ENCODE measurements around the gene OTUB1.

DNA sequence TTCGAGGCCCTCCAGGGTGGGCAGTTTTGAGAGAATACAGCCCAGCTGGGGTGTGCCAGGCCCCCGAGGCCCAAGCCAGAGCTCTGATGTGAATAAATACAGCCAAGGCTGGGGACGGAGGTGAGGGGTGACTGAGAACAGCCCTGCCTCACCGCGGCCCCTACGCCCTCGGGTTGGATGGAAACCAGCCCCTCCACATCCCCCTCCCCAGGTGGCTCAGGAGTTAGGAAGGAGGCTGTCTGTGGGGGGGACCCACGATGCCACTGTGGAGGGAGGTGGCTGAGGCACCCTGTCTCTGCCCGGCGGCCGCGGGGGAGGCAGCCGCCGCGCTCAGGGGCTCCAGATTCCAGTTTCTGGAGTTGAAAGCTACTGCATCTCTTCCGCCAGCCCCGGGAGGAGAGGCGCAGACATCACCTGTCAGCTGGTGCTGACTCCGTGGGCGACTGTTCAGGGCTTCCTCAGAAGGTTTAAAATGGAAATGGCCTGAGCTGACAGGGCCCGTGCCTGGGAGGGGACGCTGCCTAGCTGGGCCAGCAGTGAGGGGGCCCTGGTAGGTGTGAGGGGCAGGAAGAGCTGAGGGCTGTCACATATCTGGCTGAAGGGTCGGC, 50.9 kb downstream of the OTUB1 start:
- TF ChIP-seq NFIC (IDR thresholded peaks at IDR 0.05; ENCODE audit: low read length) (no peak), PAF1 (CRISPR knock-in tag; IDR thresholded peaks at IDR 0.05) (no peak), NRL (CRISPR knock-in tag; IDR thresholded peaks at IDR 0.05; ENCODE audit: borderline replicate concordance) (no peak), SNRNP70 (IDR thresholded peaks at IDR 0.05; ENCODE audit: low read depth, low read length) (no peak), TP53 (CRISPR knock-in tag; conservative IDR thresholded peaks at IDR 0.05) (no peak), ZNF143 (CRISPR knock-in tag; IDR thresholded peaks at IDR 0.05) (no peak), SIN3A (IDR thresholded peaks at IDR 0.05; ENCODE audit: borderline replicate concordance, low read depth, low read length) (no peak)
- TF ChIP-seq, protein P1, sequence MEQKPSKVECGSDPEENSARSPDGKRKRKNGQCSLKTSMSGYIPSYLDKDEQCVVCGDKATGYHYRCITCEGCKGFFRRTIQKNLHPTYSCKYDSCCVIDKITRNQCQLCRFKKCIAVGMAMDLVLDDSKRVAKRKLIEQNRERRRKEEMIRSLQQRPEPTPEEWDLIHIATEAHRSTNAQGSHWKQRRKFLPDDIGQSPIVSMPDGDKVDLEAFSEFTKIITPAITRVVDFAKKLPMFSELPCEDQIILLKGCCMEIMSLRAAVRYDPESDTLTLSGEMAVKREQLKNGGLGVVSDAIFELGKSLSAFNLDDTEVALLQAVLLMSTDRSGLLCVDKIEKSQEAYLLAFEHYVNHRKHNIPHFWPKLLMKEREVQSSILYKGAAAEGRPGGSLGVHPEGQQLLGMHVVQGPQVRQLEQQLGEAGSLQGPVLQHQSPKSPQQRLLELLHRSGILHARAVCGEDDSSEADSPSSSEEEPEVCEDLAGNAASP (CRISPR knock-in tag; IDR thresholded peaks at IDR 0.05; ENCODE audit: borderline replicate concordance) = no peak
- TF ChIP-seq, protein P2, sequence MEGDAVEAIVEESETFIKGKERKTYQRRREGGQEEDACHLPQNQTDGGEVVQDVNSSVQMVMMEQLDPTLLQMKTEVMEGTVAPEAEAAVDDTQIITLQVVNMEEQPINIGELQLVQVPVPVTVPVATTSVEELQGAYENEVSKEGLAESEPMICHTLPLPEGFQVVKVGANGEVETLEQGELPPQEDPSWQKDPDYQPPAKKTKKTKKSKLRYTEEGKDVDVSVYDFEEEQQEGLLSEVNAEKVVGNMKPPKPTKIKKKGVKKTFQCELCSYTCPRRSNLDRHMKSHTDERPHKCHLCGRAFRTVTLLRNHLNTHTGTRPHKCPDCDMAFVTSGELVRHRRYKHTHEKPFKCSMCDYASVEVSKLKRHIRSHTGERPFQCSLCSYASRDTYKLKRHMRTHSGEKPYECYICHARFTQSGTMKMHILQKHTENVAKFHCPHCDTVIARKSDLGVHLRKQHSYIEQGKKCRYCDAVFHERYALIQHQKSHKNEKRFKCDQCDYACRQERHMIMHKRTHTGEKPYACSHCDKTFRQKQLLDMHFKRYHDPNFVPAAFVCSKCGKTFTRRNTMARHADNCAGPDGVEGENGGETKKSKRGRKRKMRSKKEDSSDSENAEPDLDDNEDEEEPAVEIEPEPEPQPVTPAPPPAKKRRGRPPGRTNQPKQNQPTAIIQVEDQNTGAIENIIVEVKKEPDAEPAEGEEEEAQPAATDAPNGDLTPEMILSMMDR (CRISPR knock-in tag; IDR thresholded peaks at IDR 0.05) = no peak
